ENCODE data around the gene SERPINB12.

Gene SERPINB12, protein sequence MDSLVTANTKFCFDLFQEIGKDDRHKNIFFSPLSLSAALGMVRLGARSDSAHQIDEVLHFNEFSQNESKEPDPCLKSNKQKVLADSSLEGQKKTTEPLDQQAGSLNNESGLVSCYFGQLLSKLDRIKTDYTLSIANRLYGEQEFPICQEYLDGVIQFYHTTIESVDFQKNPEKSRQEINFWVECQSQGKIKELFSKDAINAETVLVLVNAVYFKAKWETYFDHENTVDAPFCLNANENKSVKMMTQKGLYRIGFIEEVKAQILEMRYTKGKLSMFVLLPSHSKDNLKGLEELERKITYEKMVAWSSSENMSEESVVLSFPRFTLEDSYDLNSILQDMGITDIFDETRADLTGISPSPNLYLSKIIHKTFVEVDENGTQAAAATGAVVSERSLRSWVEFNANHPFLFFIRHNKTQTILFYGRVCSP

DNA sequence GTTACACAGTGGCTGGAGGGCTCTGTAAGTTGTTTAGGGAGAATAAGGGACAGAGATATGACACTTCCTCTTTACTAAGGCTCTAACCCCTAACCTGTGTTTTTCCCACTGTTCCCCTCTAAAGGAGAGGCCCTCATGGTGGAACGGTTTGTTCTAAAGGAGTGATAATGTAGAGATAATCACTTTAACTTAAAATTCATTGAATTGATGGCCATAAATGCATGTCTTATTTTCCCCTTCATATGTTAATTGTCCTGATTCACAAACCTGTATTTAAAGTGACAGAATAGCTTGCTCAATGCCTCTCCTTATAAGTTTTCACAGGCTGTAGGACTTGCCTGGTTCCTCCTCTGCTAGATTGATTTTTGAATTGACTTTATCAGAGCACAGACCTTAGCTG is at the start of gene SERPINB12:
Gene SERPINB12, plus strand, starts transcription at position 301 of the 400 bp plus-strand sequence. CDS start 13,791 bp downstream, outside the sequence.
- no peak within 1 kb of the TSS for H3K4me3 ChIP-seq (ENCODE audit: low read length)
- TF ChIP-seq ZNF274 (IDR thresholded peaks at IDR 0.05; ENCODE audit: low read depth, low read length): no peak

DNA sequence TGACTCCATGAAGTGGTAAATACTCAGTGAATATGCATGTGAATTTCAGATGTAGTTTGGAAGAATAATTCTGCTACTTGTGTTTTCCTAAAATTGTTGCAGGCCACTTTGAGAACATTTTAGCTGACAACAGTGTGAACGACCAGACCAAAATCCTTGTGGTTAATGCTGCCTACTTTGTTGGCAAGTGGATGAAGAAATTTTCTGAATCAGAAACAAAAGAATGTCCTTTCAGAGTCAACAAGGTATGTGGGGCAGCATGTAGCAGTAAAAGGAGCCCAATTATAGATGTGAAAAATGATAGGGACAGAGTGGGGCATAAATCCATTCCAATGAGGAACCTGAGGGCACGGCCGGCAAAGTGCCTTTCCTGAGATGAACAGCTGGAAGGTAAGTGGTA is 49.3 kb upstream of the SERPINB12 start:
- TF ChIP-seq ZNF274 (IDR thresholded peaks at IDR 0.05; ENCODE audit: low read depth, low read length): no peak
- H3K4me3 ChIP-seq (ENCODE audit: low read length): no peak overlapping the region

DNA sequence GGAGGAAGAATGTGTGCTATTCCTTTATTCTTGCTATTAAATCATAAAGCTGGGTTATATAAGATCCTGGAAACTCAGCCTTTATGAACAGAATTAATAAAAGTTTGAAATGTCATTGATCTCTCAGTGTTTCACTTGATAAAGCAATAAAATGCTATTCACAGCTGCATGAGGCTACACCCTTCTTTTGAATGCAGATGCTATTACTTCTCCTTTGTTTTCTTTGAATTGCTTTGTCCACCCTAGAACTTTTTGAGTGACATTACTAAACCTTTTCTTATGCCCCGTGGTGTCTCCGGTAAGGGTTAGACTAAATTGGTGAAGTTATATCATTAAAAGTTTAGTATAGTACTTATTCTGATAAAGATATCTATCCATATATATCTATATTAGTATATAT is 46.5 kb upstream of the SERPINB12 start:
- no peak for TF ChIP-seq ZNF274 (IDR thresholded peaks at IDR 0.05; ENCODE audit: low read depth, low read length)
- no peak overlapping the region for H3K4me3 ChIP-seq (ENCODE audit: low read length)

DNA sequence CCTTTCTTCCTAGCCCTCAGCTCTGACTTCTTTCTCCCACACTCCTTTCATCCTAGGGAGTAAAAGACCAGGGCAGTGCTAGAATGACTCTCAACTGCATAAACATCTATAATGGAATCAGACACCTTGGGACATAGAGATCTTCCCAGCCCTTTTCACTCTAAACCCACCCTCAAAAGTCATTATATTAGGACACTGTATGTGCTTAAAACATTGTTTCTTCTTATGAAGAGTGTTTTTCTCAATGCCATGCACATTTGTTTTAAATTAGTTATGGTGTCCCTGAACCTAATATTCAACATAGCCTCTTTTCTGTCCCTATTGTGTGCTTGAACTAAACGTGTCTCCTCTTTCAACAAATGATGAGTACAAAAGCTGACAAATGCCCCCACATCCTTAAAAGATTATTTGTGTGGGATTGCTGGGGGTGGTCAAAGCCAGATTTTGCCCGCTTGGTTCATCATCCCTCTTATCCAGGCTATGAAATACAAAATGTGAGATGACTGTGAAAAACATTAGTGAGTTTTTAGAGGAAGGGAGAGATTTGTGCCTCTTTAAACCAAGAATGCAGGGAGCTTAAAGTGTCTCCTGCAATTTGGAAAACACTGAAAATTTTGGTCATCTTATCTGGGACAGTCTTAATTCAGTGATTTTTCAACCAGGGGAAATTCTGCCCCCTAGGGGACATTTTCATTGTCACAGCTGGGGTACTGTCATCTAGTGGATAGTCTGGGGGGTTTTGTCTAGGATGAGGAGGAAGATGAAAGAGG is 36.4 kb upstream of the SERPINB12 start:
- H3K4me3 ChIP-seq (ENCODE audit: low read length): no peak overlapping the region
- no peak for TF ChIP-seq ZNF274 (IDR thresholded peaks at IDR 0.05; ENCODE audit: low read depth, low read length)

DNA sequence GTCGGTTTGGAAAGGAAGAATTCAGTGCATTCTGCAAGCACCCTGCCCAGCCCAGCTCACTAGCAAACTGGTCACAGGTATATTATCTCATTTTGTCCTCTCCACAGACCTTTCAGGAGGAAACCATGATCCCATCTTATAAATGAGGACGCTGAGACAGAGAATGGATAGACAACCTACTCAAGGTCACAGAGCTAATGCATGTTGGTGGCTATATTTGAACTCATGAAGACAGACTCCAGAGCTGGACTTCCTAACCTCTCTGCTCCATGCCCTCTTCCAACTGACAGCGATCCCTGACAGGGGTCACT is 35.9 kb upstream of the SERPINB12 start:
- no peak overlapping the region for H3K4me3 ChIP-seq (ENCODE audit: low read length)
- no peak for TF ChIP-seq ZNF274 (IDR thresholded peaks at IDR 0.05; ENCODE audit: low read depth, low read length)

DNA sequence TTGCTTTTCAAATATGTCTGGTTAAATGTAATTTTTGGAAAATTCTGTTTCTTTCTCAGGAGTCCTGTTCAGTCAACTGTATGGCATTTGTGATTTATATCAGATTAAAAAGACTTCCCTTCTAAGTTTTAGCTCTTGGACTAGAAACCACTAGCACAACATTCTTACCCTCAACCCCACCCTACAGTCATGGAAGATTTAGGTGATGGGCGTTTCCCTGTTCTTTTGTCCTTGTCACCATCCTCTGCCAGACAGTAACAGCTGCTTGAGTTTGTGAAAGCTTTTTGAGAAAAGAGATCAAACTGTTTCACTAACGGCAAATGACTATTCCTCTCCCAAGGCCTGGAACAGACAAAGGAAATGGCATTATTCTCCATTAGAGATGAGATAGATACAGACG is 33.6 kb upstream of the SERPINB12 start:
- TF ChIP-seq ZNF274 (IDR thresholded peaks at IDR 0.05; ENCODE audit: low read depth, low read length): no peak
- H3K4me3 ChIP-seq (ENCODE audit: low read length): no peak overlapping the region

DNA sequence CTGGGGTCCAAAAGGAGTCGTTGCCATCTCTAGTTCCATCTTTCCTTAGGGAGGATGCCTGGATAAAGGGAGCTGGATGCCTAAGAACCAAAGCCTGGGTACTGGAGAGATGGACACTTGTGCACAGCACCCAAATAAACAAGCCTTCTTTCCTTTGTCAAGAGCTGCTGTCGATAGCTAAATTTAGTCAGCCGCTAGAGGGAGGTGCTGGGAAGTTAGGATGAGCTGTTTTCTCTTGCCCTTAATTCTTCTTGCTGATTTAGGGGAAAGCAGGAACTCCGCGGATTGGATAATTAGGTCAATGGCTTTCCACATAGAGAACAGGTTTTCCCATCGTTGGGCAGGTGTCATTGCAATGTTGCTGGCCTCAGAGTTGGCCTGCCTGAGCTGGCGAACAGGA is 30.9 kb upstream of the SERPINB12 start:
- no peak overlapping the region for H3K4me3 ChIP-seq (ENCODE audit: low read length)
- no peak for TF ChIP-seq ZNF274 (IDR thresholded peaks at IDR 0.05; ENCODE audit: low read depth, low read length)

DNA sequence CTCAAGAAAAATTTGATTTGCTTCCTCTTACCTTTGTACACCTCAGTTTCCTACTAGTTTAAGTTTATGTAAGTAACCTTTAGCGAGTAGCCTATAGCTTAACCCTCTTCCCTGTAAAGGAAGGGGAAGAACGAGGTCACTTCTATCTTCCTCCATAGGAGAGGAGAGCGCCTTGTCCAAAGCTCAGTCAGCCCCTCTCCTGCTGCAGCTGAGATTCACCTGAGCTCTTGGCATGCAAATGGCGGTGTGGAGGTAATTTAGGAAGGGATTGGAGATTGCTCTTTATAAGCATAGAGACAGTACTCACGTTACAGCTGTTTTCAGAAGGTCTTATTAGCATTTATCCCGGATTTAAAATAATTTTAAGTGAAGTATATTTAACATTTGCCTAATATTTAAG is 27.8 kb upstream of the SERPINB12 start:
- no peak for TF ChIP-seq ZNF274 (IDR thresholded peaks at IDR 0.05; ENCODE audit: low read depth, low read length)
- no peak overlapping the region for H3K4me3 ChIP-seq (ENCODE audit: low read length)

DNA sequence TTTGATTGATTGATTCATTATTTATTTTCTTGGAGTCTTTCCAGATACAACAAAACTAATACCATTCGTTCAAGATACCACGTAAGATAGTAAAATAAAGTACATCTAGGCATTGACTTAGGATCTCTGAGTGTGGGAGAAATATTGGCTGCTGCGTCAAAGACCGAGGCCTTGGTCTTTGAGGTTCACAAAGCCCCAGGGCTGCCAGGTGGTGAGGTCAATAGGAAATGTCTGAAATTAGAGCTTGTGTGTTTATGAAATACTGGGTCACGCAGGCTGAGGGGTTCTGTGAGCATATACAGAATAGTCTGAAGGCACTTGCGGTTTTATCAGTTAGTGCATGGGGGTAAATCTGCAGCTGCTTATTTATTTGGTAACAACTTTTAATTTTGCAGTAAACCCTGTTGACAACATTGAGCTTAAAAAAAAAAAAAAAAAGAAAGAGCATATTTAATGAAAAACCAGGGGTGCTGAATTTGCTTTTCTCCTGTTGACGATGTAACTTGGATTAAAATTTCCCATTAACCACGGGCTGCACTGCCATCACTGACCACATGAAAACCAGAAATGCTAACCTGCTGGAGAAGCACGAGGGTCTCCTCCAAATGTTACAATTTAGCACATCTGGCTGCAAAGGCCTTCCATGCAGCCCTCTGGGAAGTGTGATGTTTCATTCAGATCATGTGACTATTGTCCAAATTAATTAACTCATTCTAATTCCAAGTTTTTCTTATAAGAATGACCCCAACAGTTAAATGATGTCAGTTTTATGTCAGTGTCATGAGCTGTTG is 27.1 kb upstream of the SERPINB12 start:
- TF ChIP-seq ZNF274 (IDR thresholded peaks at IDR 0.05; ENCODE audit: low read depth, low read length): no peak

DNA sequence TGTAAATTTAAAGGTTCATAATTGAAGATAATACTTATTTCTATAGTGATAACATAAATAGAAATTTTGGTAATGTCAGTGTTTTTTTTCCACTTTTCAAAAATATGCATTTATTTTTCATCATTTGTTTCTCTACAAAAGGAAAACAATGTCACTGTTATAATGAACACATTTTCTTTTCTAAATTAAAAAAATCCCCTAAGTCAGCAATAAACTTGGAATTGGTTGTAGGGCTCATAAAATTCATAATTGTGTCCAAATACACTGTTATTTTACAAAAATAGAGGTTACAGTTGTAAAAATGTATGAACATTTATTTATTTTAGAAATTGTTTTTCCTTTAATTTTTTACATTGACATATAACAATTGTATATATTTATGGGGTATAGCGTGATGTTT is 26.4 kb upstream of the SERPINB12 start:
- TF ChIP-seq ZNF274 (IDR thresholded peaks at IDR 0.05; ENCODE audit: low read depth, low read length): no peak

More for the DNA sequence above, 27.1 kb upstream of the SERPINB12 start:
- no peak overlapping the region for H3K4me3 ChIP-seq (ENCODE audit: low read length)

DNA sequence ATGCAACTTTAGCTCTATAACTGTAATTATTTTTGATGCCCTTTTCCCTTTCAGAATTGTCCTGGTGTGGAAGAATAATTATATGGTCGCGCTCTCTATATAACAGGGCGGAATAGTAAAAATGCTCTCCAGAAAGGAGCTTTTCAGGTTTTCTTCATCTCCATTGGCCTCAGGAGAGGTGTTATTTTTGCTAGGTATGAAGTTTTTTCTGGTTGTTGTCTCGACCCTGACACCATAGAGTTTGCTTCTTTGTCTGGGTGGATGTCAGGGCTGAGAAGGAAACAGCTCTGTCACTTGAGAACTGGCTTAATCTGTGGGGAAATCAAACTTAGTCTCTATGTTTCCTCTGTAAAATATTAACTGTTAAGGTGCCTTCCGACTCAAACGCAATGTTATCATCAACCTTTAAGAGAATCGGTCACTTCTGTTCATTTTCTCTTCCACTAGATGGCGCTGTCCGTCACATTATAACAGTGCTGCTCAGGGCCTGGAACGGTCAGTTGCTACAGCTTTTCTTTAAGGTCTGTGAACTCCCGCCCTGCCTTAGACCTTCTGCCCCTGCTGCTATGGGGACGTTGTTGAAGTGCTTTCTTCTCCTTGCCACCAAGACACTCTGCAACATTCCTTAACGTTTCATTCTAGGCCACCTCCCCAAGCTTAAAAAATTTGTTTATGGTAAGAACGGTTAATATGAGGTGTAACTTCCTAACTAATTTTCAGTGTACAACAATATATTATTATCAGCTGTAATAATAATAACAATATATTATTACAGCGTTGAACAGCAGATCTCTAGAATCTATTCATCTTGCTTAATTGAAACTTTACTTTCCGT is 23.8 kb upstream of the SERPINB12 start:
- TF ChIP-seq ZNF274 (IDR thresholded peaks at IDR 0.05; ENCODE audit: low read depth, low read length): no peak
- no peak overlapping the region for H3K4me3 ChIP-seq (ENCODE audit: low read length)

More for the DNA sequence above, 26.4 kb upstream of the SERPINB12 start:
- no peak overlapping the region for H3K4me3 ChIP-seq (ENCODE audit: low read length)

DNA sequence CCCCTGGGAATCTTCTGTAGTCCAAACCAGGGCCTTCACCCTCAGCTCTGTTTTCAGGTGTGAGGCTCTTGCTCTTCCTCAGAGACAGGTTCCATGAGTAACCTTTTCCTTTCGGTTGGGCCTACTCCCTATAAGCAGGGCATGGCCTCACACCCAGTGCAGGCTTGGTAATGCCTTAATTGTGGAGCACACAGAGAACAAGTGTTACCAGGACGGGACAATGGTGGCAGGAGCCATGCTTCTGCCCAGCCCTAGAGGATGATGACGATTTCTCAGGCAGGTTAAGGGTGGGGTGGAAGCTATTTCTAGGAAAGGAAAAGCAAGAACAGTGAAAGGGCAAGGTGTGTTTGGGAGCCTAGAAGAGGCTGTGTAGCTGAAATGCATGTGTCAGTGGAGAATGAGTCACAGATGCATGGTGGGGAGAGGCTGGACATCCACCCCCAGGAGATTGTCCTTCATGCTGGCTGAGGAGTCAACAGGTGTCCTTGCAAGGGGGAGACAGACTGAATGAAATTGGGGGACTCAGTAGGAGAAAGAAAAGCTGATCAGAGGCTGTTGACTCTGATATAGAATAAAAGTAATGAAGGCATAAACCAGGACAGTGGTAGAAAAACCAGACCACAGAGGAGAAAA is 22.0 kb upstream of the SERPINB12 start:
- no peak overlapping the region for H3K4me3 ChIP-seq (ENCODE audit: low read length)
- TF ChIP-seq ZNF274 (IDR thresholded peaks at IDR 0.05; ENCODE audit: low read depth, low read length): no peak

DNA sequence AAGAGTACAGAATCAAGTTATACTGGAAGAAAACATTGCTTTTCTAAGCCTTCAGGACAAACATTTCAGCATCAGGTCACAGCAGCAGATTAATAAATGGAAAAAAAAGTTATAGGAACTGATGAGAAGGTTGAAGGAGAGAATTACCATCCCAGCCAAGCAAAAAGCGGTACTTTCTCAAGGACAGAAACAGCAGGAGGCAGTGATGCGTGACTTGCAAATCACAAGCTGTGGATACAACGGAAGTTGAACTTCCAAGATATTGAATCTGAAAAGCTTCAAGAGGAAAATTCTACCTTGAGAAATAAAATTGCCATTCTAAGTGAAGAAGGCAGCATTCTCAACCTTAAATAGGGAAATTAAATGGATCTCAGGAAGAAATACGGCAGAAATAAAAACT is 18.5 kb upstream of the SERPINB12 start:
- no peak for TF ChIP-seq ZNF274 (IDR thresholded peaks at IDR 0.05; ENCODE audit: low read depth, low read length)
- H3K4me3 ChIP-seq (ENCODE audit: low read length): no peak overlapping the region

All from GM08714 (cell line).